Vagina (tissue), 2 donors: ENCODE results near the gene MRPL45. TPM values are rescaled to one million over a fixed set of nuclear protein-coding genes. Genes with fewer than 3 reads are reported as not detected.

Experiments
- DNase-seq, 2 donors: peaks; one replicate each; pipeline ENCODE4 v3.0.0-alpha.2; 2017; ENCODE audit errors: extremely low spot score in 2 of 2
- H3K27ac ChIP-seq: fragments of 200-600 bp; sonication (generic); one replicate; pipeline ENCODE4 v1.5.1; 2019
- H3K27me3 ChIP-seq: fragments of 200-600 bp; sonication (generic); one replicate; pipeline ENCODE4 v1.5.1; 2019
- H3K36me3 ChIP-seq, 2 donors: fragments of 200-600 bp; sonication (generic); one replicate each; pipeline ENCODE4 v1.5.1; 2017 to 2019
- H3K4me1 ChIP-seq: fragments of 200-600 bp; sonication (generic); one replicate; pipeline ENCODE4 v1.5.1; 2019
- H3K4me3 ChIP-seq, 2 donors: fragments of 200-600 bp; sonication (generic); 1 replicate in 1 of 2; 2 replicates in 1 of 2; pipeline ENCODE4 v1.5.1; 2016 to 2019
- H3K9me3 ChIP-seq: fragments of 200-600 bp; sonication (generic); one replicate; pipeline ENCODE4 v1.5.1; 2019
- CTCF ChIP-seq, 3 experiments: fragments of 450-650 bp in 2 of 3; fragments of 200-600 bp in 1 of 3; sonication (generic) in 1 of 3; IDR thresholded peaks; one replicate each; pipeline ENCODE4 v1.5.1; 2017 to 2019; ENCODE audit warnings: antibody characterized with exemption in 3 of 3, mild to moderate bottlenecking in 2 of 3, moderate library complexity in 2 of 3
- POLR2A ChIP-seq, 2 donors: fragments of 450-650 bp; IDR thresholded peaks; one replicate each; pipeline ENCODE4 v1.6.1; 2017; ENCODE audit warnings: antibody characterized with exemption in 2 of 2, mild to moderate bottlenecking in 2 of 2, moderate library complexity in 2 of 2
- POLR2AphosphoS5 ChIP-seq, 2 donors: sonication (generic); formaldehyde crosslinking; IDR thresholded peaks; one replicate each; pipeline ENCODE4 v1.9.0; 2017; ENCODE audit warnings: antibody characterized with exemption in 2 of 2, mild to moderate bottlenecking in 2 of 2, low read depth in 1 of 2; ENCODE audit not compliant: insufficient read depth in 1 of 2
- intact Hi-C: fragments of 100-400 bp; cut with DNase I; formaldehyde crosslinking; loops from one replicate; pipeline ENCODE4 v1.15.1; 2023
- total RNA-seq: library from RNA; depleted of rRNA; stranded (reverse); fragments of >200 nt; gene quantifications from one replicate; pipeline ENCODE4 v1.2.3, GENCODE V29; 2016

The MRPL45 gene
- total RNA-seq, 1 donor from 2014 or later, result 22.1 TPM

- no peak for DNase-seq
- H3K4me1 ChIP-seq, result no peaks in the 10 kb centered on the region
- no peak overlapping the region for H3K27ac ChIP-seq
- no peaks in the 10 kb centered on the region for H3K9me3 ChIP-seq
- TF ChIP-seq POLR2A (IDR thresholded peaks at IDR 0.05), result no peak
- TF ChIP-seq POLR2AphosphoS5 (IDR thresholded peaks at IDR 0.05; ENCODE audit: insufficient read depth in 1 of 2, low read depth in 1 of 2), result no peak
- no peak for TF ChIP-seq CTCF (IDR thresholded peaks at IDR 0.05)
- no peaks in the 10 kb centered on the region for H3K36me3 ChIP-seq
- intact Hi-C loops, result no loop called here
- H3K4me3 ChIP-seq, result no peak overlapping the region
- no peaks in the 10 kb centered on the region for H3K27me3 ChIP-seq
These were observed 33.1 kb downstream of the MRPL45 start for GRCh38 chr17:38329808-38330730.

DNA sequence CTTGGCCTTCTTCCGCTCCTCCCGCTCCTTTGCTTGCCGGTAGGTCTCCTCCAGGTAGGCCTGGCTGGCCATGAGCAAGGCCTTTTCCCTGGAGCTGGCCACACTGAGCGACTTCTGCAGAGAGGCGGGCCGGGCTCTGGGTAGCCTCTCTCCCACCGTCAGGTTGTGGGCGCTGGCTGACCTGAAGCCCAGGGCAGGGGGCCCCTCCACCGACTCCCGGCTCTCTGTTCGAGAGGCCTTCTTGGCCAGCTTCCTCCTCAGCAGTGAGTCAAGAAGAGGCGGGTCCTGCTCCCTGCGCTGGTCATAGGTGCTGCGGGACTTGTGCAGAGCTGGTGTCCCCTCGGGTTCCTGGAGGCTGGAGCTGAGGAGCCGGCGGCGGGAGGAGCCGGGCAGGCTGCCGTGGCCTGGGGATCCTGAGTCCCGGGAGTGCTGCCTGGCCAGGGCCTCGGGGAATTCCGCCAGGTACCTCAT, 34.0 kb downstream of the MRPL45 start:
- no peak for DNase-seq
- Histone ChIP-seq H3K27ac (no peak overlapping the region), H3K4me1 (no peaks in the 10 kb centered on the region), H3K9me3 (no peaks in the 10 kb centered on the region), H3K4me3 (no peak overlapping the region), H3K36me3 (no peaks in the 10 kb centered on the region), H3K27me3 (no peaks in the 10 kb centered on the region)
- intact Hi-C loops, result no loop called here
- TF ChIP-seq POLR2AphosphoS5 (IDR thresholded peaks at IDR 0.05; ENCODE audit: insufficient read depth in 1 of 2, low read depth in 1 of 2) (no peak), CTCF (IDR thresholded peaks at IDR 0.05) (no peak), POLR2A (IDR thresholded peaks at IDR 0.05) (no peak)

GRCh38 chr17:38332735-38333134, 35.8 kb downstream of the MRPL45 start:
- Histone ChIP-seq H3K36me3 (no peaks in the 10 kb centered on the region), H3K27ac (no peak overlapping the region), H3K9me3 (no peaks in the 10 kb centered on the region), H3K4me1 (no peaks in the 10 kb centered on the region), H3K4me3 (no peak overlapping the region), H3K27me3 (no peaks in the 10 kb centered on the region)
- no peak for TF ChIP-seq CTCF (IDR thresholded peaks at IDR 0.05)
- no peak for TF ChIP-seq POLR2A (IDR thresholded peaks at IDR 0.05)
- no peak for TF ChIP-seq POLR2AphosphoS5 (IDR thresholded peaks at IDR 0.05; ENCODE audit: insufficient read depth in 1 of 2, low read depth in 1 of 2)
- no peak for DNase-seq
- intact Hi-C loops, result no loop called here

DNA sequence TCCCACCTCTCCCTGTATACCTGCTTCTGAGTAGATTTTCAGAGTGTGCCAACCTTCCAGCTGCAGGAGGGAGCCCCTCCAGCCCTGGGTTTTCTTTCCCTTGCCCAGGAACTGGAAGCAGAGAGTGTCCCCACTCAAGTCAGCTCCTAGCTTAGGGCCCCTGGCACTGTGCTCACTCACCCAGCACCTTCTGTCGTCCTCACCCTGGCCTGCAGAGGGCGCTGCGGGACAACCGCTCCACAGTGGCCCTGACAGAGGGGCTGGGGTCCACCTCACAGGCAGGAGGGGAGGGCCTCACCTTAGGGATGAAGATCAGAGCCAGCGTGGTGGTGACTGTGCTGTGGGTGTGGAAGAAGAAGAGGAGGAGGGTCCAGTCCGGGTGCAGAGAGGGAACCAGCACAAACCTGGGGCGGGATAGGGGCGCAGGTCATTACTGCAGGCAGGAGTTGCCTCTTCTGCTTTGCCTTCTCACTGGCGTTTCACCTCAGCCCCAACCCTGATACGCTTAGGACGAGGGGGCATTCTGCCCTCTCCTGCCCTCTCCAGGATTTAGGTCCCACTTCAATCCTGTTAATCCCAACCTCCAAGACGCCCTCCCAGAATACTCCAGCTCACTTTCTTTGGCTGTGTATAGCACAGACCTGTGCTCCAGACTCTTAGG, 36.8 kb downstream of the MRPL45 start:
- Histone ChIP-seq H3K36me3 (no peaks in the 10 kb centered on the region), H3K9me3 (no peaks in the 10 kb centered on the region), H3K4me3 (no peak overlapping the region), H3K4me1 (no peaks in the 10 kb centered on the region), H3K27ac (no peak overlapping the region), H3K27me3 (no peaks in the 10 kb centered on the region)
- intact Hi-C loops, result no loop called here
- TF ChIP-seq POLR2A (IDR thresholded peaks at IDR 0.05) (no peak), CTCF (IDR thresholded peaks at IDR 0.05) (no peak), POLR2AphosphoS5 (IDR thresholded peaks at IDR 0.05; ENCODE audit: insufficient read depth in 1 of 2, low read depth in 1 of 2) (no peak)
- no peak for DNase-seq
